C4-2B (cell line): ENCODE results near the gene NSMCE1.

Source experiments
- CTCF ChIP-seq: fragments of 450-650 bp; conservative IDR thresholded peaks from 2 replicates; pipeline ENCODE4 v1.5.1; 2017; ENCODE audit warnings: mild to moderate bottlenecking
- ZFX ChIP-seq: fragments of 450-650 bp; IDR thresholded peaks from 2 replicates; pipeline ENCODE4 v1.6.1; 2017

GRCh38 chr16:27301236-27301861 lies 32.8 kb upstream of the NSMCE1 start:
- no peak for TF ChIP-seq CTCF
- TF ChIP-seq ZFX = no peak
